Measurements from ENCODE around the gene HRC.
A peak's percentile ranks its signal among the peaks of the same experiment; 100 is the strongest.
"Not testable (repeated sequence)": the region's sequence is repeated elsewhere in the genome, so short reads cannot be mapped to it uniquely, and the experiment has no call there.

HRC gene

GRCh38 chr19:49150106-49150943 lies 4.9 kb downstream of the HRC start:
- peaks cover 9% of the 10 kb centered on the region for H3K36me3 Mint-ChIP-seq
- peak overlapping the region; percentile 89 for H3K4me3 Mint-ChIP-seq
- peak overlapping the region; percentile 70 for H3K27ac Mint-ChIP-seq
- peaks cover 97% of the 10 kb centered on the region for H3K27me3 Mint-ChIP-seq
- H3K4me1 Mint-ChIP-seq: peaks cover 45% of the 10 kb centered on the region
- peak; percentile 59 for ATAC-seq
- peaks cover 18% of the 10 kb centered on the region for H3K9me3 Mint-ChIP-seq

- peaks cover 7% of the 10 kb centered on the region for H3K36me3 Mint-ChIP-seq
- H3K27ac Mint-ChIP-seq: peak overlapping the region; percentile 70
- H3K4me1 Mint-ChIP-seq: peaks cover 45% of the 10 kb centered on the region
- ATAC-seq: no peak
- H3K9me3 Mint-ChIP-seq: peaks cover 17% of the 10 kb centered on the region
- peaks cover 95% of the 10 kb centered on the region for H3K27me3 Mint-ChIP-seq
- peak overlapping the region; percentile 89 for H3K4me3 Mint-ChIP-seq
Measured at GRCh38 chr19:49149652-49150105, 5.5 kb downstream of the HRC start.

GRCh38 chr19:49148784-49149651 lies 6.2 kb downstream of the HRC start:
- Mint-ChIP-seq H3K4me3 (peak overlapping the region; percentile 58), H3K27me3 (peaks cover 89% of the 10 kb centered on the region), H3K27ac (no peak overlapping the region), H3K36me3 (peaks cover 4% of the 10 kb centered on the region), H3K9me3 (peaks cover 10% of the 10 kb centered on the region), H3K4me1 (peaks cover 45% of the 10 kb centered on the region)
- ATAC-seq: peak; percentile 55

GRCh38 chr19:49148044-49148682 lies 7.0 kb downstream of the HRC start:
- no peak for ATAC-seq
- Mint-ChIP-seq H3K36me3 (peaks cover 4% of the 10 kb centered on the region), H3K4me3 (peak overlapping the region; percentile 58), H3K27ac (no peak overlapping the region), H3K27me3 (peaks cover 85% of the 10 kb centered on the region), H3K4me1 (peaks cover 41% of the 10 kb centered on the region), H3K9me3 (peaks cover 5% of the 10 kb centered on the region)

- H3K36me3 Mint-ChIP-seq, H3K9me3 Mint-ChIP-seq, H3K27ac Mint-ChIP-seq, H3K4me3 Mint-ChIP-seq, ATAC-seq: not testable (repeated sequence)
- Mint-ChIP-seq H3K4me1 (peaks cover 47% of the 10 kb centered on the region), H3K27me3 (peaks cover 85% of the 10 kb centered on the region)
Measured at GRCh38 chr19:49146408-49146770, 8.8 kb downstream of the HRC start.

GRCh38 chr19:49145573-49146407 lies 9.4 kb downstream of the HRC start:
- Mint-ChIP-seq H3K27ac (no peak overlapping the region), H3K9me3 (peaks cover 2% of the 10 kb centered on the region), H3K27me3 (peaks cover 88% of the 10 kb centered on the region), H3K4me3 (no peak overlapping the region), H3K36me3 (peaks cover 4% of the 10 kb centered on the region), H3K4me1 (peaks cover 45% of the 10 kb centered on the region)
- peak; percentile 31 for ATAC-seq

GRCh38 chr19:49142866-49143335 lies 12.3 kb downstream of the HRC start:
- Mint-ChIP-seq H3K4me3 (peak overlapping the region; percentile 62), H3K9me3 (no peaks in the 10 kb centered on the region), H3K27me3 (peaks cover 62% of the 10 kb centered on the region), H3K4me1 (peaks cover 24% of the 10 kb centered on the region), H3K27ac (no peak overlapping the region), H3K36me3 (no peaks in the 10 kb centered on the region)
- peak; percentile 86 for ATAC-seq

- no peak for ATAC-seq
- Mint-ChIP-seq H3K9me3 (no peaks in the 10 kb centered on the region), H3K4me3 (no peak overlapping the region), H3K27ac (no peak overlapping the region), H3K36me3 (peaks cover 4% of the 10 kb centered on the region), H3K27me3 (peaks cover 62% of the 10 kb centered on the region), H3K4me1 (peaks cover 24% of the 10 kb centered on the region)
Measured at GRCh38 chr19:49141352-49141751, 13.8 kb downstream of the HRC start.

GRCh38 chr19:49140951-49141350 lies 14.2 kb downstream of the HRC start:
- Mint-ChIP-seq H3K4me1 (peaks cover 20% of the 10 kb centered on the region), H3K36me3 (peaks cover 4% of the 10 kb centered on the region), H3K4me3 (no peak overlapping the region), H3K27me3 (peaks cover 62% of the 10 kb centered on the region), H3K27ac (no peak overlapping the region), H3K9me3 (no peaks in the 10 kb centered on the region)
- ATAC-seq: no peak

- Mint-ChIP-seq H3K4me3 (no peak overlapping the region), H3K27me3 (peaks cover 68% of the 10 kb centered on the region), H3K4me1 (peaks cover 12% of the 10 kb centered on the region), H3K36me3 (peaks cover 4% of the 10 kb centered on the region), H3K27ac (no peak overlapping the region), H3K9me3 (no peaks in the 10 kb centered on the region)
- ATAC-seq: no peak
Measured at GRCh38 chr19:49136771-49137171, 18.4 kb downstream of the HRC start.

- no peak for ATAC-seq
- Mint-ChIP-seq H3K4me1 (peaks cover 12% of the 10 kb centered on the region), H3K9me3 (no peaks in the 10 kb centered on the region), H3K36me3 (peaks cover 4% of the 10 kb centered on the region), H3K27ac (no peak overlapping the region), H3K27me3 (peaks cover 59% of the 10 kb centered on the region), H3K4me3 (no peak overlapping the region)
Measured at GRCh38 chr19:49135686-49136085, 19.5 kb downstream of the HRC start.

GRCh38 chr19:49133621-49134454 lies 21.4 kb downstream of the HRC start:
- Mint-ChIP-seq H3K4me3 (peak overlapping the region; percentile 35), H3K27me3 (peaks cover 59% of the 10 kb centered on the region), H3K4me1 (peaks cover 13% of the 10 kb centered on the region), H3K27ac (no peak overlapping the region), H3K36me3 (peaks cover 4% of the 10 kb centered on the region), H3K9me3 (no peaks in the 10 kb centered on the region)
- no peak for ATAC-seq

GRCh38 chr19:49132974-49133609 lies 22.1 kb downstream of the HRC start:
- Mint-ChIP-seq H3K4me1 (peaks cover 20% of the 10 kb centered on the region), H3K27me3 (peaks cover 57% of the 10 kb centered on the region), H3K9me3 (peaks cover 3% of the 10 kb centered on the region), H3K36me3 (peaks cover 4% of the 10 kb centered on the region), H3K4me3 (peak overlapping the region; percentile 35), H3K27ac (no peak overlapping the region)
- no peak for ATAC-seq

Data from stimulated activated memory B cell treated with anti-CD40 and anti-IgM and Interleukin-4, amounts not matched to agents 10 μg/mL and 1 μg/mL and 100 μg/mL, for 72 hours (primary cell).